HG03139 (cell line): ENCODE measurements around the gene SPTLC2.

Experiments used
- ATAC-seq: cut with Tn5 transposase; IDR thresholded peaks from one replicate; pipeline ENCODE4 v1.9.1; 2021; ENCODE audit not compliant: unreplicated experiment

SPTLC2 gene

DNA sequence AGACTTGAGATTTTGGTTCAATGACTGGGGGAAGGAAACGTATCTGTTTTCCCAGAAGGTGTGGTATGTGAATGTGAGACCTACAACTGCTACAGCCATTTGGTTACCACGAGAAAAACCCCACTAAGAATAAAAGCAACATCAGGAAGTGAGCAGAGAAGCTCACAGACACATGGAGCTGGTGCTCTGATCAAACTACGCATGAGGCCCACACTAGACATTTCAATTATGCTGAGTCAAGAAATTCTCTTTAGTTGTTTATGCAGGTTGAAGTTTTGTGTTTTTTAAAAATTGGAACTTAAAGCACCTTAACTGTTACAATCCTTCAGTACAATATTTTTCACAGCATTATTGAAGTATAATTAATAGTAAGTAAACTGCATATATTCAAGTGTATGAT lies 8.9 kb upstream of the SPTLC2 start:
- no peak for ATAC-seq

- no peak for ATAC-seq
Observed at GRCh38 chr14:77623201-77623600, 6.8 kb upstream of the SPTLC2 start.

DNA sequence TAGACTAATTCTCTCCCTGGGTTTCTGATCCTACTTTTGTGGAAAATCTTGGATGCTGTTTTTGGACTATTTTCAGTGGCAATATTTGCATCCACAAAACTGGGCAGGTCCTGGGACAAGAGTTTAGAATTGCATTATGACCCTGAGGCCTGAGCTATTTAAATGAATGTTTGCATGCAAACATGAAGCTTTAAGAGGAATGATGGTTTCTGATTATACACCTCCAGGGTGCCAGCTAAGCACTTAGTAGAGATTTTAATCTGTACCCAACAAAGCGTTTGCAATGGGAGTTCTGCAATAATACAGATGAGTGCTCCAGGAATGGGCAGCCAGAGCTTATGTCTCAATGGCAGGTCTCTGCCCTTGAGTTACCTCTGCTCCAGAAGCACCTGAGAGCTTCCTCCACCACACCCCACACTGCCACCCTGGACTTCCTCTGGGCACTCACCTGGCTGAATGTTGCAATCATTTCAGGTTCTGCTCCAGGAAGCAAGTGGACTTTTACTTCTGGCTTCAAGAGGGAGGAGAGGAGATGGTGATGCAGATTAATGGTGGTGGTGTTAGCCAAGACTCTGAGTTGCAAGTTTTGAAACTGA lies 6.0 kb upstream of the SPTLC2 start:
- no peak for ATAC-seq

- no peak for ATAC-seq
Observed at GRCh38 chr14:77620222-77620870, 3.9 kb upstream of the SPTLC2 start.

- no peak for ATAC-seq
Observed at GRCh38 chr14:77618381-77618970, 2.0 kb upstream of the SPTLC2 start.

GRCh38 chr14:77616133-77616453 lies 344 bp downstream of the SPTLC2 start:
- ATAC-seq, result peak; percentile 2

DNA sequence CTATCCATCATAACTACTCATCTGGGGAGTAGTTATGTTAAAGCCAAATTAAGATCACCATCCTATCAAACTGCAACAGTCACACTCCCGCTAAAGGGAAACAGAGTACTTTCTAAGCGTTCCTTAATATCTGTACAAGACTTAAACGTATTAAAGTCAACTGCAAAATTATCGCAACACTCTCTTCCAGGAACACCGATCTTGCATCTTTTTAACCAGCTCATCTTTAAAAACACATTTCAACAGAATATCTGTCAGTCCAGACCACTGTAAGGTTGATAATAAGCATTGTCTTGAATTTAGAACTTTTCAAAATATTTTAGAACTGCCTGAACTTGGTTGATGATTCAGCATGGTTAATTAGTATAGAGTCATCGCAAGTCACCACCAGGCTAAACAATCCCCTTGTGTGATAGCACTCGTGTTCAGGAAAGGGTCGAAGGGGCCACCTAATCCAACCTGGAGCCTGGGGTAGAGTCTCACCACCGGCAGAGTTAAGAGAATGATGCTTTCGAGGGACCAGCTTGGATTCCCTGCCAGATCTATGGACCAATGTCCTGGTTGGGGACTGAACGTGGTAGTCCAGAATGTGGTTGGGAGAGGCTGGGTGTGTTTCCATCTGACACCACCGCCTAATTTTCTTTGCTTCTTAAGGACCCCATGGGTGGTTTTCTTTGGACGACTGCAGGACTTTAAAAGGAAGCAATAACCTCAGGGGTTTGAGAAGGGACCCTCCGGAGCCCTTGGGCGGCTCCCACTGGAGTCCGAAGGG lies 890 bp downstream of the SPTLC2 start:
- no peak for ATAC-seq

GRCh38 chr14:77613201-77613600 lies 3.2 kb downstream of the SPTLC2 start:
- ATAC-seq, result no peak

- no peak for ATAC-seq
Observed at GRCh38 chr14:77612011-77612620, 4.3 kb downstream of the SPTLC2 start.

DNA sequence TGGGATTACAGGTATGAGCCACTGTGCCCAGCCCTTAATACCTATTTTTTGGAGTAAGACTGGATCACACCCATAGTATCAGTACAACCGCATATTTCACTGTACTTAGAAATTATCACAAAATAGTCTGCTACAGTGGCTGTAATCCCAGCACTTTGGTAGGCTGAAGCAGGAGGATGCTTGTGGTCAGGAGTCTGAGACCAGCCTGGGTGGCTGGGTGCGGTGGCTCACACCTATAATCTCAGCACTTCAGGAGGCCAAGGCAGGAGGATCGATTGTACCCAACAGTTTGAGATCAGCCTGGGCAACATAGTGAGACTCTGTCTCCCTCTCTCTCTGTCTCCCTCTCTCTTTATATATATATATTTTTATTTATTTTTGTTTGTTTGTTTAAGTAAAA lies 5.9 kb downstream of the SPTLC2 start:
- ATAC-seq, result no peak

- no peak for ATAC-seq
Observed at GRCh38 chr14:77609922-77610321, 6.5 kb downstream of the SPTLC2 start.

GRCh38 chr14:77607741-77608302 lies 8.6 kb downstream of the SPTLC2 start:
- ATAC-seq, result peak; percentile 65

- ATAC-seq, result no peak
Observed at GRCh38 chr14:77605392-77605972, 11.0 kb downstream of the SPTLC2 start.

- no peak for ATAC-seq
Observed at GRCh38 chr14:77603654-77604255, 12.7 kb downstream of the SPTLC2 start.

- ATAC-seq, result no peak
Observed at GRCh38 chr14:77603031-77603430, 13.4 kb downstream of the SPTLC2 start.

DNA sequence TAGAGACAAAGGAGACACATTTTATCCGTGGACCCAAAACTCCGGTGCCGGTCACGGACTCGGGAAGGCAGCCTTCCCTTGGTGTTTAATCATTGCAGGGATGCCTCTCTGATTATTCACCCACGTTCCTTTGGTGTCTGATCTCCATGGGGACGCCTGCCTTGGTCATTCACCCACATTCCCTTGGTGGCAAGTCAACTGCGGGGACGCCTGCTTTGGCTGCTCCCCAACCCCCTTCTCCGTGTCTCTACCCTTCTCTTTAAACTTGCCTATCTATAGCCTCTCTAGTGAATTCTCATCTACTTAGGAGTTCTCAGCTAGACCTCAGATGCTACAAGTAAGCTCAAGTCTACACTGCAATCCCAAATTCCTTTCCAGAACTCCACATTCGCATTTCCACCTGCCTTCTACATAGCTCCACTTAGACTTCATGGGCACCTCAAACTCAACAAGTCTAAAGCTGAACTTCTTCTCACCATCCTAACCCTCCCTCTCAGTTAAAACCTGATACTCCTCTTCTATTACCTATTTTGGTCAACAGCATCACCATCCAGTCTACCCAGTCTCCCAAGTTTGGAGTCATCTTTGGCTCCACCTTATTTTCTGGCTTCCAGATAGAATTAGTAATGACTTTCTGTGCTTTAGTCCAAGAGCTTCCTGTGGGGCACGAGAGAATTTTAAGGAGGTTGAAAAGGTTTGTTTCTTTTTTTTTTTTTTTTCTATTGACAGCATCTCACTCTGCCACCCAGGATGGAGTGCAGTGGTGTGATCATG lies 14.4 kb downstream of the SPTLC2 start:
- no peak for ATAC-seq

DNA sequence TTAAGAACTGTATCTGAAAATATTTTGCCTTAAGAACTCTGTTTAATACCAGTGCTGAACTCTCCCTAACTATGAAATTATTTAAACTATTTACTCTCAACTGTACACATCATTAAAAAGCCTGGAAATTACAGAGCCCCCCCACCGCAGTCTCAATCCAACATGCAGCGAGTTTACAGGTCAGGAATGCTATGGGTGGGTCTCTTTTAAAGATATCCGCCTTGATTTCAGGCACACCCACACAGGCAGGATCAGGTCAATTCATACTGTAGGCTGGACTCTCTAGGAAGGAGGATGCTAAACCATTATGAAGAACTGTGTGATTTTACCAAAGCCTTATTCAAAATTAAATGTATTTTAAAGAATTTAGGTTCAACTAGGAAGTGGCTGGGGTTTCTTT lies 16.5 kb downstream of the SPTLC2 start:
- no peak for ATAC-seq

DNA sequence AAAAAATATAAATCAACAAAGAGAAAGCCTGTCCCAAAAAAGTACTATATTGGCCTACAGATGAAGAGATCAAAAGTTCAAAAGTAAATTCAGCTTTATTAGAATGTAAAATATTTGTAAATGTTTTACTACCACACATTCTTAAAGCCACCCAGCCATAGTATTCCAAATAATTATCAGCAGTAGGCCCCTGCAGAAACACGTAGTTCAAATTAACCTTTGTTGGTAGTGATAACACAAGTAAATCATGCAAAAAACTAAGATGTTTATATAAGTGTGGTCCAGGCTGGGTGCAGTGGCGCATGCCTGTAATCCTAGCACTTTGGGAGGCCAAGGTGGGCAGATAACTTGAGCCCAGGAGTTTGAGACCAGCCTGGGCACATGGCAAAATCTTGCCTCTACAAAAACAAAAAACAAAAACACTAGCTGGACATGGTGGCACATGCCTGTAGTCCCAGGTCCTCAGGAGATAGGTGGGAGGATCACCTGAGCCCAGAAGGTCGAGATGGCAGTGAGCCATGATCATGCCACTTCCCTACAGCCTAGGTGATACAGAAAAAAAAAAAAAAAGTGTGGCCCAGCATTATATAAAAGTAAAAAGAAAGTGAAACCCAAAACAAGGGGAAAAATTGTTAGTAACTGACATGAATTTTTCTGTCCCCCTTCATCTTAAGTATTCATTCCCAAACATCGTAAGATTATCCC lies 17.9 kb downstream of the SPTLC2 start:
- ATAC-seq, result no peak

- peak; percentile 68 for ATAC-seq
Observed at GRCh38 chr14:77593501-77593961, 22.9 kb downstream of the SPTLC2 start.
